ENCODE data around the gene FOXP2.
"Not testable (repeated sequence)": the region's sequence is repeated elsewhere in the genome, so short reads cannot be mapped to it uniquely, and the experiment has no call there.

Gene FOXP2

GRCh38 chr7:114372619-114373018, 42.0 kb upstream of the FOXP2 start:
- Histone ChIP-seq H3K36me3 (replicated peaks; ENCODE audit: low read depth, low read length) (no peaks in the 10 kb centered on the region), H3K4me1 (ENCODE audit: low read length) (no peaks in the 10 kb centered on the region)
- TF ChIP-seq EZH2phosphoT487 (IDR thresholded peaks at IDR 0.05; ENCODE audit: low read depth): no peak
- TF ChIP-seq CTCF (IDR thresholded peaks at IDR 0.05; ENCODE audit: low read depth, low read length): no peak

GRCh38 chr7:114375907-114376306, 38.7 kb upstream of the FOXP2 start:
- H2AFZ ChIP-seq (ENCODE audit: low read depth, low read length): no peak overlapping the region
- no peak overlapping the region for H3K27ac ChIP-seq (ENCODE audit: low read length)
- no peaks in the 10 kb centered on the region for H3K79me2 ChIP-seq (ENCODE audit: low read length)
- H3K9ac ChIP-seq (ENCODE audit: low read length): no peak overlapping the region
- no peak overlapping the region for H3K4me3 ChIP-seq (ENCODE audit: low read length)
- no peaks in the 10 kb centered on the region for H3K36me3 ChIP-seq (replicated peaks; ENCODE audit: low read depth, low read length)
- H3K27me3 ChIP-seq (ENCODE audit: low read depth, low read length): no peaks in the 10 kb centered on the region
- no peaks in the 10 kb centered on the region for H4K20me1 ChIP-seq (ENCODE audit: insufficient read depth, low read length)
- no peaks in the 10 kb centered on the region for H3K9me3 ChIP-seq (ENCODE audit: insufficient read depth, low read length)
- H3K4me2 ChIP-seq (ENCODE audit: low read length): no peak overlapping the region
- no peaks in the 10 kb centered on the region for H3K4me1 ChIP-seq (ENCODE audit: low read length)
- TF ChIP-seq CTCF (IDR thresholded peaks at IDR 0.05; ENCODE audit: low read depth, low read length) (no peak), EZH2phosphoT487 (IDR thresholded peaks at IDR 0.05; ENCODE audit: low read depth) (no peak)

More at GRCh38 chr7:114372619-114373018, 42.0 kb upstream of the FOXP2 start:
- Histone ChIP-seq H3K27me3 (ENCODE audit: low read depth, low read length) (no peaks in the 10 kb centered on the region), H3K79me2 (ENCODE audit: low read length) (no peaks in the 10 kb centered on the region), H3K9me3 (ENCODE audit: insufficient read depth, low read length) (no peaks in the 10 kb centered on the region), H3K4me2 (ENCODE audit: low read length) (no peak overlapping the region), H3K4me3 (ENCODE audit: low read length) (no peak overlapping the region), H4K20me1 (ENCODE audit: insufficient read depth, low read length) (no peaks in the 10 kb centered on the region), H3K9ac (ENCODE audit: low read length) (no peak overlapping the region), H2AFZ (ENCODE audit: low read depth, low read length) (no peak overlapping the region), H3K27ac (ENCODE audit: low read length) (no peak overlapping the region)

DNA sequence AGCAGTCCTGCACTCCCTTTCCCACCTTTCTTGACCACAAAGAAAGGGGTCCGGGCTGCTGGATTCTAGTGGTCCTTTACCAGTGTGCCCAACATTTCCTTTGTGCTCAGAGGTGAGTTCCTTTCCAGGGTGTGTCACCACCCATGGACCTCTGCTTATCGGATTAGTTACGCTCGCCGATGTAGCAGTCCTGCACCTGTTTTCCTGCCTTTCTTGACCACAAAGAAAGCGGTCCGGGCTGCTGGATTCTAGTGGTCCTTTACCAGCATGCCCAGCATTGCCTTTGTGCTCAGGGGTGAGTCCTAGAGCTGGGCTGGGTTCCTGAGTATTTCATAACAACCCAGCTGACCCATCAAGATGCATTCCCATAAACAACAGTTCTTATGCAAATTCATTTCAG, 30.7 kb upstream of the FOXP2 start:
- H3K79me2 ChIP-seq (ENCODE audit: low read length); H3K9ac ChIP-seq (ENCODE audit: low read length); H3K4me1 ChIP-seq (ENCODE audit: low read length); H3K27me3 ChIP-seq (ENCODE audit: low read depth, low read length); H2AFZ ChIP-seq (ENCODE audit: low read depth, low read length); H3K4me3 ChIP-seq (ENCODE audit: low read length); H3K27ac ChIP-seq (ENCODE audit: low read length); H4K20me1 ChIP-seq (ENCODE audit: insufficient read depth, low read length); H3K9me3 ChIP-seq (ENCODE audit: insufficient read depth, low read length); H3K36me3 ChIP-seq (replicated peaks; ENCODE audit: low read depth, low read length); H3K4me2 ChIP-seq (ENCODE audit: low read length): not testable (repeated sequence)

GRCh38 chr7:114384346-114384745, 30.3 kb upstream of the FOXP2 start:
- not testable (repeated sequence) for H3K27ac ChIP-seq (ENCODE audit: low read length); H3K9ac ChIP-seq (ENCODE audit: low read length); H3K4me2 ChIP-seq (ENCODE audit: low read length); H2AFZ ChIP-seq (ENCODE audit: low read depth, low read length); H3K27me3 ChIP-seq (ENCODE audit: low read depth, low read length); H3K36me3 ChIP-seq (replicated peaks; ENCODE audit: low read depth, low read length); H3K79me2 ChIP-seq (ENCODE audit: low read length); H3K9me3 ChIP-seq (ENCODE audit: insufficient read depth, low read length); H3K4me1 ChIP-seq (ENCODE audit: low read length); H3K4me3 ChIP-seq (ENCODE audit: low read length); H4K20me1 ChIP-seq (ENCODE audit: insufficient read depth, low read length)

- Histone ChIP-seq H3K4me1 (ENCODE audit: low read length) (no peaks in the 10 kb centered on the region), H3K9me3 (ENCODE audit: insufficient read depth, low read length) (no peaks in the 10 kb centered on the region), H3K36me3 (replicated peaks; ENCODE audit: low read depth, low read length) (no peaks in the 10 kb centered on the region), H3K4me3 (ENCODE audit: low read length) (no peak overlapping the region), H2AFZ (ENCODE audit: low read depth, low read length) (no peak overlapping the region), H3K9ac (ENCODE audit: low read length) (no peak overlapping the region), H3K27ac (ENCODE audit: low read length) (no peak overlapping the region), H3K79me2 (ENCODE audit: low read length) (no peaks in the 10 kb centered on the region), H3K4me2 (ENCODE audit: low read length) (no peak overlapping the region), H4K20me1 (ENCODE audit: insufficient read depth, low read length) (no peaks in the 10 kb centered on the region), H3K27me3 (ENCODE audit: low read depth, low read length) (no peaks in the 10 kb centered on the region)
- TF ChIP-seq EZH2phosphoT487 (IDR thresholded peaks at IDR 0.05; ENCODE audit: low read depth) (no peak), CTCF (IDR thresholded peaks at IDR 0.05; ENCODE audit: low read depth, low read length) (no peak)
These were observed 26.6 kb upstream of the FOXP2 start for GRCh38 chr7:114388021-114388420.
